ENCODE results near the gene LRBA.

Gene LRBA

GRCh38 chr4:150289881-150290280 is 725.2 kb downstream of the LRBA start:
- H3K9ac ChIP-seq (ENCODE audit: low read depth in 1 of 2, low read length in 2 of 2) = no peak overlapping the region
- peaks cover 0 to 3% of the 10 kb centered on the region in 2 donors for H3K4me1 ChIP-seq (ENCODE audit: control insufficient read depth in 2 of 2, insufficient read depth in 2 of 2, low read length in 2 of 2)
- H3K36me3 ChIP-seq (ENCODE audit: control insufficient read depth in 2 of 2, insufficient read depth in 2 of 2, low read length in 2 of 2) = no peaks in the 10 kb centered on the region
- H3K27ac ChIP-seq (ENCODE audit: low read depth in 2 of 2, low read length in 2 of 2) = no peak overlapping the region
- no peak overlapping the region for H3K4me3 ChIP-seq (ENCODE audit: low read length in 2 of 2)
- no peaks in the 10 kb centered on the region for H3K9me3 ChIP-seq (ENCODE audit: control insufficient read depth in 2 of 2, low read length in 2 of 2)
- H3K27me3 ChIP-seq (ENCODE audit: control insufficient read depth in 2 of 2, insufficient read depth in 2 of 2, low read length in 2 of 2) = no peaks in the 10 kb centered on the region

- Histone ChIP-seq H3K4me1 (ENCODE audit: control insufficient read depth in 2 of 2, insufficient read depth in 2 of 2, low read length in 2 of 2) (peaks cover 0 to 3% of the 10 kb centered on the region in 2 donors), H3K9me3 (ENCODE audit: control insufficient read depth in 2 of 2, low read length in 2 of 2) (no peaks in the 10 kb centered on the region), H3K36me3 (ENCODE audit: control insufficient read depth in 2 of 2, insufficient read depth in 2 of 2, low read length in 2 of 2) (no peaks in the 10 kb centered on the region), H3K27ac (ENCODE audit: low read depth in 2 of 2, low read length in 2 of 2) (no peak overlapping the region), H3K27me3 (ENCODE audit: control insufficient read depth in 2 of 2, insufficient read depth in 2 of 2, low read length in 2 of 2) (no peaks in the 10 kb centered on the region), H3K4me3 (ENCODE audit: low read length in 2 of 2) (no peak overlapping the region), H3K9ac (ENCODE audit: low read depth in 1 of 2, low read length in 2 of 2) (no peak overlapping the region)
Observed at GRCh38 chr4:150289198-150289597, 725.9 kb downstream of the LRBA start.

GRCh38 chr4:150286656-150287055 is 728.4 kb downstream of the LRBA start:
- H3K27me3 ChIP-seq (ENCODE audit: control insufficient read depth in 2 of 2, insufficient read depth in 2 of 2, low read length in 2 of 2) = no peaks in the 10 kb centered on the region
- H3K9ac ChIP-seq (ENCODE audit: low read depth in 1 of 2, low read length in 2 of 2) = no peak overlapping the region
- H3K27ac ChIP-seq (ENCODE audit: low read depth in 2 of 2, low read length in 2 of 2) = no peak overlapping the region
- no peak overlapping the region for H3K4me3 ChIP-seq (ENCODE audit: low read length in 2 of 2)
- H3K36me3 ChIP-seq (ENCODE audit: control insufficient read depth in 2 of 2, insufficient read depth in 2 of 2, low read length in 2 of 2) = peaks cover 7 to 10% of the 10 kb centered on the region in 2 donors
- H3K4me1 ChIP-seq (ENCODE audit: control insufficient read depth in 2 of 2, insufficient read depth in 2 of 2, low read length in 2 of 2) = peaks cover 0 to 3% of the 10 kb centered on the region in 2 donors
- H3K9me3 ChIP-seq (ENCODE audit: control insufficient read depth in 2 of 2, low read length in 2 of 2) = no peaks in the 10 kb centered on the region

GRCh38 chr4:150283689-150284088 is 731.4 kb downstream of the LRBA start:
- peaks cover 7 to 18% of the 10 kb centered on the region in 2 donors for H3K36me3 ChIP-seq (ENCODE audit: control insufficient read depth in 2 of 2, insufficient read depth in 2 of 2, low read length in 2 of 2)
- no peak overlapping the region for H3K9ac ChIP-seq (ENCODE audit: low read depth in 1 of 2, low read length in 2 of 2)
- no peaks in the 10 kb centered on the region for H3K27me3 ChIP-seq (ENCODE audit: control insufficient read depth in 2 of 2, insufficient read depth in 2 of 2, low read length in 2 of 2)
- H3K9me3 ChIP-seq (ENCODE audit: control insufficient read depth in 2 of 2, low read length in 2 of 2) = no peaks in the 10 kb centered on the region
- no peak overlapping the region for H3K27ac ChIP-seq (ENCODE audit: low read depth in 2 of 2, low read length in 2 of 2)
- no peak overlapping the region for H3K4me3 ChIP-seq (ENCODE audit: low read length in 2 of 2)
- no peaks in the 10 kb centered on the region for H3K4me1 ChIP-seq (ENCODE audit: control insufficient read depth in 2 of 2, insufficient read depth in 2 of 2, low read length in 2 of 2)

- Histone ChIP-seq H3K36me3 (ENCODE audit: control insufficient read depth in 2 of 2, insufficient read depth in 2 of 2, low read length in 2 of 2) (peaks cover 7 to 18% of the 10 kb centered on the region in 2 donors), H3K9me3 (ENCODE audit: control insufficient read depth in 2 of 2, low read length in 2 of 2) (no peaks in the 10 kb centered on the region), H3K27ac (ENCODE audit: low read depth in 2 of 2, low read length in 2 of 2) (no peak overlapping the region), H3K4me3 (ENCODE audit: low read length in 2 of 2) (no peak overlapping the region), H3K9ac (ENCODE audit: low read depth in 1 of 2, low read length in 2 of 2) (no peak overlapping the region), H3K4me1 (ENCODE audit: control insufficient read depth in 2 of 2, insufficient read depth in 2 of 2, low read length in 2 of 2) (no peaks in the 10 kb centered on the region), H3K27me3 (ENCODE audit: control insufficient read depth in 2 of 2, insufficient read depth in 2 of 2, low read length in 2 of 2) (no peaks in the 10 kb centered on the region)
Observed at GRCh38 chr4:150280975-150281374, 734.1 kb downstream of the LRBA start.

GRCh38 chr4:150280081-150280895 is 734.8 kb downstream of the LRBA start:
- H3K4me1 ChIP-seq (ENCODE audit: control insufficient read depth in 2 of 2, insufficient read depth in 2 of 2, low read length in 2 of 2) = no peaks in the 10 kb centered on the region
- H3K36me3 ChIP-seq (ENCODE audit: control insufficient read depth in 2 of 2, insufficient read depth in 2 of 2, low read length in 2 of 2) = peaks cover 7 to 18% of the 10 kb centered on the region in 2 donors
- H3K27me3 ChIP-seq (ENCODE audit: control insufficient read depth in 2 of 2, insufficient read depth in 2 of 2, low read length in 2 of 2) = no peaks in the 10 kb centered on the region
- H3K4me3 ChIP-seq (ENCODE audit: low read length in 2 of 2) = no peak overlapping the region
- no peaks in the 10 kb centered on the region for H3K9me3 ChIP-seq (ENCODE audit: control insufficient read depth in 2 of 2, low read length in 2 of 2)
- no peak overlapping the region for H3K9ac ChIP-seq (ENCODE audit: low read depth in 1 of 2, low read length in 2 of 2)
- peak overlapping the region in 1 of 2 donors; percentile 11 for H3K27ac ChIP-seq (ENCODE audit: low read depth in 2 of 2, low read length in 2 of 2)

- peaks cover 4 to 18% of the 10 kb centered on the region in 2 donors for H3K36me3 ChIP-seq (ENCODE audit: control insufficient read depth in 2 of 2, insufficient read depth in 2 of 2, low read length in 2 of 2)
- H3K9me3 ChIP-seq (ENCODE audit: control insufficient read depth in 2 of 2, low read length in 2 of 2) = no peaks in the 10 kb centered on the region
- H3K4me3 ChIP-seq (ENCODE audit: low read length in 2 of 2) = no peak overlapping the region
- no peak overlapping the region for H3K27ac ChIP-seq (ENCODE audit: low read depth in 2 of 2, low read length in 2 of 2)
- no peak overlapping the region for H3K9ac ChIP-seq (ENCODE audit: low read depth in 1 of 2, low read length in 2 of 2)
- H3K27me3 ChIP-seq (ENCODE audit: control insufficient read depth in 2 of 2, insufficient read depth in 2 of 2, low read length in 2 of 2) = no peaks in the 10 kb centered on the region
- H3K4me1 ChIP-seq (ENCODE audit: control insufficient read depth in 2 of 2, insufficient read depth in 2 of 2, low read length in 2 of 2) = no peaks in the 10 kb centered on the region
Observed at GRCh38 chr4:150278206-150278605, 736.9 kb downstream of the LRBA start.

- Histone ChIP-seq H3K9ac (ENCODE audit: low read depth in 1 of 2, low read length in 2 of 2) (no peak overlapping the region), H3K4me3 (ENCODE audit: low read length in 2 of 2) (no peak overlapping the region), H3K4me1 (ENCODE audit: control insufficient read depth in 2 of 2, insufficient read depth in 2 of 2, low read length in 2 of 2) (no peaks in the 10 kb centered on the region), H3K9me3 (ENCODE audit: control insufficient read depth in 2 of 2, low read length in 2 of 2) (no peaks in the 10 kb centered on the region), H3K27me3 (ENCODE audit: control insufficient read depth in 2 of 2, insufficient read depth in 2 of 2, low read length in 2 of 2) (no peaks in the 10 kb centered on the region), H3K36me3 (ENCODE audit: control insufficient read depth in 2 of 2, insufficient read depth in 2 of 2, low read length in 2 of 2) (peaks cover 8 to 14% of the 10 kb centered on the region in 2 donors), H3K27ac (ENCODE audit: low read depth in 2 of 2, low read length in 2 of 2) (no peak overlapping the region)
Observed at GRCh38 chr4:150268444-150268843, 746.6 kb downstream of the LRBA start.

GRCh38 chr4:150265806-150266205 is 749.3 kb downstream of the LRBA start:
- Histone ChIP-seq H3K4me3 (ENCODE audit: low read length in 2 of 2) (no peak overlapping the region), H3K36me3 (ENCODE audit: control insufficient read depth in 2 of 2, insufficient read depth in 2 of 2, low read length in 2 of 2) (peaks cover 8 to 14% of the 10 kb centered on the region in 2 donors), H3K27ac (ENCODE audit: low read depth in 2 of 2, low read length in 2 of 2) (no peak overlapping the region), H3K9ac (ENCODE audit: low read depth in 1 of 2, low read length in 2 of 2) (no peak overlapping the region), H3K9me3 (ENCODE audit: control insufficient read depth in 2 of 2, low read length in 2 of 2) (no peaks in the 10 kb centered on the region), H3K4me1 (ENCODE audit: control insufficient read depth in 2 of 2, insufficient read depth in 2 of 2, low read length in 2 of 2) (no peaks in the 10 kb centered on the region), H3K27me3 (ENCODE audit: control insufficient read depth in 2 of 2, insufficient read depth in 2 of 2, low read length in 2 of 2) (no peaks in the 10 kb centered on the region)

- H3K9me3 ChIP-seq (ENCODE audit: control insufficient read depth in 2 of 2, low read length in 2 of 2) = no peaks in the 10 kb centered on the region
- H3K9ac ChIP-seq (ENCODE audit: low read depth in 1 of 2, low read length in 2 of 2) = no peak overlapping the region
- H3K36me3 ChIP-seq (ENCODE audit: control insufficient read depth in 2 of 2, insufficient read depth in 2 of 2, low read length in 2 of 2) = peaks cover 8 to 11% of the 10 kb centered on the region in 2 donors
- no peaks in the 10 kb centered on the region for H3K4me1 ChIP-seq (ENCODE audit: control insufficient read depth in 2 of 2, insufficient read depth in 2 of 2, low read length in 2 of 2)
- H3K27ac ChIP-seq (ENCODE audit: low read depth in 2 of 2, low read length in 2 of 2) = no peak overlapping the region
- H3K27me3 ChIP-seq (ENCODE audit: control insufficient read depth in 2 of 2, insufficient read depth in 2 of 2, low read length in 2 of 2) = no peaks in the 10 kb centered on the region
- no peak overlapping the region for H3K4me3 ChIP-seq (ENCODE audit: low read length in 2 of 2)
Observed at GRCh38 chr4:150264595-150265161, 750.4 kb downstream of the LRBA start.
